ENCODE results near the gene TMEM163.

GRCh38 chr2:134712299-134712698 lies 6.5 kb downstream of the TMEM163 start:
- no peak for TF ChIP-seq CTCF (IDR thresholded peaks at IDR 0.05; ENCODE audit: poor library complexity, severe bottlenecking)
- no peak for TF ChIP-seq RAD21 (conservative IDR thresholded peaks at IDR 0.05)
- TF ChIP-seq TAF1 (IDR thresholded peaks at IDR 0.05; ENCODE audit: low read depth) = no peak
- no peak for TF ChIP-seq EP300 (conservative IDR thresholded peaks at IDR 0.05; ENCODE audit: poor library complexity, severe bottlenecking)
- no peak for TF ChIP-seq POLR2AphosphoS5 (IDR thresholded peaks at IDR 0.05)
- TF ChIP-seq SMC3 (conservative IDR thresholded peaks at IDR 0.05; ENCODE audit: poor library complexity) = no peak
- no peak for TF ChIP-seq MXI1 (conservative IDR thresholded peaks at IDR 0.05; ENCODE audit: poor library complexity, severe bottlenecking)
- no peak for TF ChIP-seq EZH2 (IDR thresholded peaks at IDR 0.05; ENCODE audit: borderline replicate concordance, insufficient read depth, low read length, poor library complexity, severe bottlenecking)
